H1 (cell line): ENCODE measurements around the gene MT1G. TPM values are rescaled to one million over a fixed set of nuclear protein-coding genes. Genes with fewer than 3 reads are reported as not detected.
A peak's percentile ranks its signal among the peaks of the same experiment; 100 is the strongest.

Experiments
- CTCF ChIA-PET: fragments of 300-600 bp; sonication (Branson Sonifier 250); formaldehyde crosslinking; loops from one replicate; lab custom pipeline; 2021; ENCODE audit not compliant: partially characterized antibody; lab: Charles Lee
- POLR2A ChIA-PET: fragments of 300-600 bp; sonication (Branson Sonifier 250); formaldehyde crosslinking; loops from one replicate; lab custom pipeline; 2021; ENCODE audit warnings: inconsistent platforms; ENCODE audit not compliant: partially characterized antibody; lab: Charles Lee
- DNase-seq, 2 experiments: peaks; one replicate each; pipeline versions ENCODE4 v3.0.0 to v3.0.0-alpha.2; 2010 to 2022; ENCODE audit warnings: low spot score in 2 of 2, low read depth in 1 of 2, mixed read lengths in 1 of 2
- FAIRE-seq: peaks from 2 replicates; lab custom pipeline; 2011; peaks lifted over from hg19 to GRCh38; lab: Jason Lieb, UNC
- H2AFZ ChIP-seq: 2 replicates; pipeline ENCODE4 v1.8.1; 2012; ENCODE audit warnings: low read length, inconsistent platforms
- H2AK5ac ChIP-seq: 2 replicates; pipeline ENCODE4 v1.6.1; 2013; ENCODE audit warnings: low read depth, low read length
- H2BK120ac ChIP-seq: replicated peaks from 2 replicates; pipeline ENCODE3; 2013; ENCODE audit warnings: low read depth, low read length, inconsistent platforms
- H2BK12ac ChIP-seq: 2 replicates; pipeline ENCODE4 v1.6.1; 2013; ENCODE audit warnings: low read depth, low read length
- H2BK15ac ChIP-seq: 2 replicates; pipeline ENCODE4 v1.6.1; 2013; ENCODE audit warnings: low read length
- H2BK20ac ChIP-seq: 2 replicates; pipeline ENCODE4 v1.6.1; 2013; ENCODE audit warnings: low read length
- H2BK5ac ChIP-seq: 2 replicates; pipeline ENCODE4 v1.6.1; 2013; ENCODE audit warnings: low read depth, low read length
- H3K14ac ChIP-seq: 2 replicates; pipeline ENCODE4 v1.6.1; 2013; ENCODE audit warnings: inconsistent platforms; ENCODE audit not compliant: insufficient read length
- H3K18ac ChIP-seq: 2 replicates; pipeline ENCODE4 v1.6.1; 2013; ENCODE audit warnings: low read length; ENCODE audit errors: extremely low read depth
- H3K23ac ChIP-seq: 2 replicates; pipeline ENCODE4 v1.6.1; 2013; ENCODE audit warnings: inconsistent platforms; ENCODE audit not compliant: insufficient read length
- H3K23me2 ChIP-seq: 2 replicates; pipeline ENCODE4 v1.6.1; 2013; ENCODE audit warnings: low read depth, low read length
- H3K27ac ChIP-seq: 2 replicates; pipeline ENCODE4 v1.6.1; 2011; ENCODE audit warnings: low read depth, low read length, inconsistent platforms
- H3K27me3 ChIP-seq, 4 experiments: replicated peaks in 1 of 4; 1 replicate in 1 of 4; 2 replicates in 3 of 4; pipeline versions ENCODE4 v1.6.1 to v1.8.1; 2011 to 2013; ENCODE audit warnings: low read length in 3 of 4, mild to moderate bottlenecking in 3 of 4, inconsistent platforms in 2 of 4, mixed read lengths in 2 of 4, moderate library complexity in 1 of 4; ENCODE audit not compliant: control insufficient read depth in 3 of 4, insufficient read depth in 3 of 4; ENCODE audit errors: extremely low read depth in 1 of 4
- H3K36me3 ChIP-seq, 4 experiments: 2 replicates each; pipeline versions ENCODE4 v1.6.1 to v1.8.1; 2011 to 2013; ENCODE audit warnings: mild to moderate bottlenecking in 4 of 4, low read length in 3 of 4, moderate library complexity in 2 of 4, control low read depth in 1 of 4, inconsistent platforms in 1 of 4; ENCODE audit not compliant: insufficient read depth in 4 of 4, control insufficient read depth in 2 of 4
- H3K4ac ChIP-seq: replicated peaks from 2 replicates; pipeline ENCODE3; 2013; ENCODE audit warnings: low read length, low read depth, mixed read lengths, inconsistent platforms; ENCODE audit not compliant: insufficient read length
- H3K4me1 ChIP-seq, 4 experiments: replicated peaks in 1 of 4; 1 replicate in 1 of 4; 2 replicates in 3 of 4; pipeline versions ENCODE4 v1.6.1 to v1.8.1; 2011 to 2013; ENCODE audit warnings: low read length in 3 of 4, inconsistent platforms in 2 of 4, mixed read lengths in 1 of 4; ENCODE audit not compliant: insufficient read depth in 4 of 4, control insufficient read depth in 3 of 4
- H3K4me2 ChIP-seq, 2 experiments: 2 replicates each; pipeline versions ENCODE4 v1.6.1 to v1.8.1; 2011 to 2013; ENCODE audit warnings: low read depth in 2 of 2, low read length in 2 of 2, control low read depth in 1 of 2, inconsistent platforms in 1 of 2, mild to moderate bottlenecking in 1 of 2; ENCODE audit not compliant: insufficient read depth in 1 of 2
- H3K4me3 ChIP-seq, 4 experiments: fragments of 200-600, 300-600 bp in 1 of 4; sonication (generic), shearing (Covaris generic), sonication (Bioruptor Twin) in 1 of 4; 2 replicates each; pipeline versions ENCODE4 v1.5.1 to v1.8.1; 2011 to 2016; ENCODE audit warnings: low read length in 4 of 4, low read depth in 3 of 4, control low read depth in 2 of 4, inconsistent platforms in 2 of 4, mild to moderate bottlenecking in 2 of 4, mixed read lengths in 1 of 4, moderate library complexity in 1 of 4; ENCODE audit not compliant: insufficient read depth in 2 of 4; ENCODE audit errors: extremely low read depth in 1 of 4
- H3K56ac ChIP-seq: replicated peaks from 2 replicates; pipeline ENCODE3; 2013; ENCODE audit warnings: low read depth, mild to moderate bottlenecking, mixed read lengths, low read length, inconsistent platforms; ENCODE audit not compliant: insufficient read length
- H3K79me1 ChIP-seq: 2 replicates; pipeline ENCODE4 v1.6.1; 2013; ENCODE audit warnings: low read depth, low read length, control low read depth
- H3K79me2 ChIP-seq, 2 experiments: 2 replicates each; pipeline versions ENCODE4 v1.6.1 to v1.8.1; 2012 to 2013; ENCODE audit warnings: low read length in 2 of 2, mild to moderate bottlenecking in 2 of 2, inconsistent platforms in 1 of 2; ENCODE audit not compliant: insufficient read depth in 2 of 2, control insufficient read depth in 1 of 2
- H3K9ac ChIP-seq, 4 experiments: replicated peaks in 1 of 4; 1 replicate in 1 of 4; 2 replicates in 3 of 4; pipeline versions ENCODE4 v1.6.1 to v1.8.1; 2011 to 2013; ENCODE audit warnings: low read depth in 3 of 4, low read length in 3 of 4, control low read depth in 2 of 4, mild to moderate bottlenecking in 2 of 4, moderate library complexity in 2 of 4, inconsistent platforms in 1 of 4; ENCODE audit errors: extremely low read depth in 1 of 4
- H3K9me3 ChIP-seq, 2 experiments: 2 replicates each; pipeline versions ENCODE4 v1.6.1 to v1.8.1; 2012 to 2013; ENCODE audit warnings: mild to moderate bottlenecking in 2 of 2, moderate library complexity in 2 of 2, control low read depth in 1 of 2, inconsistent platforms in 1 of 2, low read depth in 1 of 2, low read length in 1 of 2, mixed read lengths in 1 of 2; ENCODE audit not compliant: insufficient read depth in 2 of 2
- H4K20me1 ChIP-seq, 2 experiments: replicated peaks in 1 of 2; 2 replicates each; pipeline versions ENCODE3 to v1.8.1; 2011 to 2013; ENCODE audit warnings: inconsistent platforms in 2 of 2, low read length in 2 of 2, mild to moderate bottlenecking in 1 of 2; ENCODE audit not compliant: insufficient read depth in 2 of 2, control insufficient read depth in 1 of 2
- H4K5ac ChIP-seq: 2 replicates; pipeline ENCODE4 v1.6.1; 2013; ENCODE audit warnings: low read length, low read depth, mixed read lengths, inconsistent platforms; ENCODE audit not compliant: insufficient read length
- H4K8ac ChIP-seq: 2 replicates; pipeline ENCODE4 v1.8.0; 2013; ENCODE audit warnings: mild to moderate bottlenecking, moderate library complexity, low read length, inconsistent platforms; ENCODE audit not compliant: insufficient read depth; ENCODE audit errors: extremely low read depth
- H4K91ac ChIP-seq: replicated peaks from 2 replicates; pipeline ENCODE3; 2013; ENCODE audit warnings: low read length, mixed read lengths, inconsistent platforms; ENCODE audit not compliant: insufficient read length
- CEBPB ChIP-seq: IDR thresholded peaks from 2 replicates; pipeline ENCODE4 v1.6.1; 2012; ENCODE audit warnings: low read depth, low read length
- WGBS, 2 experiments: shearing (Covaris generic) in 1 of 2; methylation state at CpG; one replicate each; pipeline versions ENCODE4 v1.1.6 to v1.1.7; 2013 to 2015; ENCODE audit warnings: low lambda C conversion rate in 2 of 2, mixed read lengths in 2 of 2, inconsistent platforms in 1 of 2, low coverage in 1 of 2, missing lambda C conversion rate in 1 of 2; ENCODE audit not compliant: insufficient replicate concordance in 2 of 2, insufficient coverage in 1 of 2, insufficient read length in 1 of 2; ENCODE audit errors: extremely low coverage in 1 of 2, missing lambda C conversion rate in 1 of 2; 5-methylcytosine and 5-hydroxymethylcytosine counted together
- polyA plus RNA-seq, 7 experiments: library from polyadenylated mRNA; depleted of rRNA in 3 of 7; stranded (reverse) in 5 of 7; unstranded in 2 of 7; fragments of >200 nt in 5 of 7; fragments of 200-250 nt in 2 of 7; gene quantifications; 1 replicate in 5 of 7; 2 replicates in 1 of 7; 4 replicates in 1 of 7; pipeline versions ENCODE4 v1.2.1 to v1.2.3, GENCODE V29; 2011 to 2013; ENCODE audit warnings: missing spikeins in 2 of 7, mixed read lengths in 2 of 7
- total RNA-seq: library from RNA; stranded (reverse); fragmentation: NEBNext Ultra II Directional; extraction: Animal tissue kit (Norgen Biotek cat#: 25700); gene quantifications from 2 replicates; pipeline ENCODE4 v1.2.1, GENCODE V29; 2021
- TF ChIP-seq, protein P1 (sequence below), 3 experiments: IDR thresholded peaks; 1 replicate in 2 of 3; 2 replicates in 1 of 3; pipeline versions ENCODE4 v1.5.1 to v1.6.1; 2011; ENCODE audit warnings: low read length in 3 of 3, mild to moderate bottlenecking in 3 of 3, inconsistent platforms in 2 of 3, low read depth in 1 of 3, moderate library complexity in 1 of 3; ENCODE audit not compliant: insufficient read depth in 1 of 3; ENCODE audit errors: control extremely low read depth in 1 of 3

MT1G gene
- total and polyA plus RNA-seq, 2 of the 8 experiments (the other 6 are each of a cell fraction or from before 2014, with no cell fraction given): 17.7 to 515 TPM

DNA sequence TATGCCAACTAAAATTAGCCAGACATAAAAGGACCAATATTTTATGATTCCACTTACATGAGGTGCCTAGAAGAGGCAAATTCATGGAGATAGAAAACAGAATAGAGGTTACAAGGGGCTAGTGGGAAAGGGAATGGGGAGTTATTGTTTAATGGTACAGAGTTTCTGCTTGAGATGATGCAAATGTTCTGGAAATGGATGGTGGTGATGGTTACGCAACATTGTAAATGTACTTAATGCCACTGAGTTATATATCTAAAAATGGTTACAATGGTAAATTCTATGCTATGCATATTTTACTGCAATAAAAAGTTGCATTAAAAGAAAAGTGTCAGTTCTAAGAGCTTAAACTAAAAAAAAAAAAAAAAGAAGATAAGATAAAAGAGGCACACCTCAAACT is 32.3 kb upstream of the MT1G start:
- H2AFZ ChIP-seq: no peak overlapping the region
- H3K27me3 ChIP-seq: no peaks in the 10 kb centered on the region; a peak in 2 of 7 replicates
- no peak overlapping the region for H2AK5ac ChIP-seq
- H4K91ac ChIP-seq: no peak overlapping the region
- no peaks in the 10 kb centered on the region for H3K23me2 ChIP-seq
- no peak overlapping the region for H3K4ac ChIP-seq
- H3K14ac ChIP-seq: no peak overlapping the region
- no peak overlapping the region for H3K9ac ChIP-seq
- H3K56ac ChIP-seq: no peak overlapping the region
- WGBS, 2 experiments: 64% methylated on average over 1 of the region's 1 CpG; no CpG with 5 or more reads in 1 of the 2 experiments
- no peak overlapping the region for H2BK120ac ChIP-seq
- no peak overlapping the region for H2BK15ac ChIP-seq
- FAIRE-seq (no peak), DNase-seq (no peak)
- H3K4me1 ChIP-seq: peaks cover 0 to 2% (median 0%) of the 10 kb centered on the region in 4 experiments; a peak in 1 of 7 replicates
- H3K4me2 ChIP-seq: no peak overlapping the region
- no peaks in the 10 kb centered on the region for H3K36me3 ChIP-seq
- no peak overlapping the region for H3K23ac ChIP-seq
- no peak overlapping the region for H2BK12ac ChIP-seq
- H3K9me3 ChIP-seq: peaks cover 0 to 4% of the 10 kb centered on the region in 2 experiments; a peak in 1 of 4 replicates
- H2BK20ac ChIP-seq: no peak overlapping the region
- no peaks in the 10 kb centered on the region for H4K20me1 ChIP-seq
- no peak overlapping the region for H3K4me3 ChIP-seq
- no peaks in the 10 kb centered on the region for H3K79me1 ChIP-seq
- peak; percentile 42; the same call in 1 of the 2 replicates for TF ChIP-seq CEBPB
- TF ChIP-seq, protein P1, sequence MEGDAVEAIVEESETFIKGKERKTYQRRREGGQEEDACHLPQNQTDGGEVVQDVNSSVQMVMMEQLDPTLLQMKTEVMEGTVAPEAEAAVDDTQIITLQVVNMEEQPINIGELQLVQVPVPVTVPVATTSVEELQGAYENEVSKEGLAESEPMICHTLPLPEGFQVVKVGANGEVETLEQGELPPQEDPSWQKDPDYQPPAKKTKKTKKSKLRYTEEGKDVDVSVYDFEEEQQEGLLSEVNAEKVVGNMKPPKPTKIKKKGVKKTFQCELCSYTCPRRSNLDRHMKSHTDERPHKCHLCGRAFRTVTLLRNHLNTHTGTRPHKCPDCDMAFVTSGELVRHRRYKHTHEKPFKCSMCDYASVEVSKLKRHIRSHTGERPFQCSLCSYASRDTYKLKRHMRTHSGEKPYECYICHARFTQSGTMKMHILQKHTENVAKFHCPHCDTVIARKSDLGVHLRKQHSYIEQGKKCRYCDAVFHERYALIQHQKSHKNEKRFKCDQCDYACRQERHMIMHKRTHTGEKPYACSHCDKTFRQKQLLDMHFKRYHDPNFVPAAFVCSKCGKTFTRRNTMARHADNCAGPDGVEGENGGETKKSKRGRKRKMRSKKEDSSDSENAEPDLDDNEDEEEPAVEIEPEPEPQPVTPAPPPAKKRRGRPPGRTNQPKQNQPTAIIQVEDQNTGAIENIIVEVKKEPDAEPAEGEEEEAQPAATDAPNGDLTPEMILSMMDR (IDR thresholded peaks at IDR 0.05; ENCODE audit: control extremely low read depth in 1 of 3, insufficient read depth in 1 of 3, low read depth in 1 of 3, low read length in 3 of 3): no peak
- TF ChIP-seq, all 59 proteins: peak for 1
- no peak overlapping the region for H3K18ac ChIP-seq
- H4K5ac ChIP-seq: no peak overlapping the region
- H4K8ac ChIP-seq: no peak overlapping the region
- no peak overlapping the region for H3K27ac ChIP-seq
- H2BK5ac ChIP-seq: no peak overlapping the region
- ChIA-PET POLR2A (interaction anchor here (0.9 to 3.3 kb wide), 3 partner anchors 16 to 75 kb away, joined by 5 to 25 read pairs (median 24); partner anchors contain the start of genes MT1E and MT1X), CTCF (interaction anchor here (0.6 to 4.8 kb wide), 15 partner anchors 7 to 124 kb away, joined by 3 to 85 read pairs (median 24); partner anchors contain the start of genes MT1B, MT1G, MT1H and MT1X)
- no peaks in the 10 kb centered on the region for H3K79me2 ChIP-seq
